Stimulated activated CD8-positive, alpha-beta memory T cell treated with anti-CD3 and anti-CD28 coated beads, Interleukin-2, amount 100 ng/mL, for 1 hour (primary cell): ENCODE measurements around the gene CDR2.
"Not testable (repeated sequence)": the region's sequence is repeated elsewhere in the genome, so short reads cannot be mapped to it uniquely, and the experiment has no call there.

ENCODE experiments used
- DNase-seq, 2 donors: peaks; one replicate each; pipeline ENCODE4 v3.0.0-alpha.2; 2020; ENCODE audit warnings: low read depth in 2 of 2

Gene CDR2

GRCh38 chr16:22352723-22353122 is 21.7 kb downstream of the CDR2 start:
- DNase-seq = no peak

- DNase-seq = no peak
These were observed 22.3 kb downstream of the CDR2 start for GRCh38 chr16:22352140-22352539.

GRCh38 chr16:22351017-22351416 is 23.4 kb downstream of the CDR2 start:
- DNase-seq = not testable (repeated sequence)

- DNase-seq = no peak
These were observed 26.1 kb downstream of the CDR2 start for GRCh38 chr16:22348291-22348690.

GRCh38 chr16:22347100-22347820 is 27.2 kb downstream of the CDR2 start:
- no peak for DNase-seq

- no peak for DNase-seq
These were observed 27.9 kb downstream of the CDR2 start for GRCh38 chr16:22346483-22346882.

- DNase-seq = no peak
These were observed 32.3 kb downstream of the CDR2 start for GRCh38 chr16:22342082-22342481.

GRCh38 chr16:22340945-22341344 is 33.5 kb downstream of the CDR2 start:
- no peak for DNase-seq

- DNase-seq = no peak
These were observed 36.4 kb downstream of the CDR2 start for GRCh38 chr16:22337849-22338635.

GRCh38 chr16:22337045-22337444 is 37.4 kb downstream of the CDR2 start:
- DNase-seq = no peak

GRCh38 chr16:22336581-22336980 is 37.8 kb downstream of the CDR2 start:
- DNase-seq = no peak

GRCh38 chr16:22335668-22336246 is 38.7 kb downstream of the CDR2 start:
- no peak for DNase-seq

GRCh38 chr16:22333457-22333994 is 40.9 kb downstream of the CDR2 start:
- no peak for DNase-seq

- DNase-seq = no peak
These were observed 44.1 kb downstream of the CDR2 start for GRCh38 chr16:22330326-22330725.

GRCh38 chr16:22329199-22329695 is 45.2 kb downstream of the CDR2 start:
- DNase-seq = no peak

- DNase-seq = no peak
These were observed 46.2 kb downstream of the CDR2 start for GRCh38 chr16:22328081-22328725.

- no peak for DNase-seq
These were observed 47.0 kb downstream of the CDR2 start for GRCh38 chr16:22327446-22327775.

- DNase-seq = no peak
These were observed 47.5 kb downstream of the CDR2 start for GRCh38 chr16:22326771-22327445.

GRCh38 chr16:22326369-22326652 is 48.1 kb downstream of the CDR2 start:
- no peak for DNase-seq

- no peak for DNase-seq
These were observed 48.6 kb downstream of the CDR2 start for GRCh38 chr16:22325598-22326368.
